A549 (cell line): Measurements from ENCODE around the gene ADAMTS12. TPM values are rescaled to one million over a fixed set of nuclear protein-coding genes. Genes with fewer than 3 reads are reported as not detected.
"Not testable (repeated sequence)": the region's sequence is repeated elsewhere in the genome, so short reads cannot be mapped to it uniquely, and the experiment has no call there.

ENCODE experiments used
- ATAC-seq, 2 experiments: fragments of 200-7000 bp in 1 of 2; fragments of >200 bp in 1 of 2; cut with Nextera tagmentation in 1 of 2; cut with Tn5 transposase in 1 of 2; 3 replicates each; pipeline versions ENCODE4 v1.8.0 to v1.9.1; 2018 to 2020; ENCODE audit warnings: mild to moderate bottlenecking in 1 of 2, moderate library complexity in 1 of 2
- CTCF ChIA-PET: fragments of 300-600 bp; sonication (Branson Sonifier 250); formaldehyde crosslinking; extraction: SDS; loops from one replicate; lab custom pipeline; 2021; ENCODE audit warnings: antibody characterized with exemption, inconsistent platforms; lab: Yijun Ruan, JAX
- POLR2A ChIA-PET: fragments of 350-600 bp; formaldehyde crosslinking; extraction: SDS; loops from one replicate; lab custom pipeline; 2021; ENCODE audit warnings: antibody characterized with exemption, inconsistent platforms; lab: Yijun Ruan, JAX
- DNase-seq, 2 experiments: peaks; one replicate each; pipeline versions ENCODE4 v3.0.0 to v3.0.0-alpha.2; 2011 to 2016; ENCODE audit warnings: low read depth in 1 of 2, low spot score in 1 of 2
- FAIRE-seq: peaks from 2 replicates; lab custom pipeline; 2011; peaks lifted over from hg19 to GRCh38; lab: Jason Lieb, UNC
- H3K27ac ChIP-seq, 2 experiments: fragments of >200 bp; sonication (Bioruptor Twin); formaldehyde crosslinking; 3 replicates each; pipeline ENCODE4 v1.5.1; 2016 to 2017
- H3K4me1 ChIP-seq: fragments of >200 bp; sonication (Bioruptor Twin); formaldehyde crosslinking; 3 replicates; pipeline ENCODE4 v1.6.1; 2016
- H3K4me2 ChIP-seq: fragments of >200 bp; sonication (Bioruptor Twin); formaldehyde crosslinking; 3 replicates; pipeline ENCODE4 v1.6.1; 2016
- H3K4me3 ChIP-seq: fragments of >200 bp; sonication (Bioruptor Twin); formaldehyde crosslinking; 3 replicates; pipeline ENCODE4 v1.5.1; 2016
- H3K9me3 ChIP-seq: fragments of >200 bp; sonication (Bioruptor Twin); formaldehyde crosslinking; 3 replicates; pipeline ENCODE4 v1.6.1; 2016
- CBX8 ChIP-seq: fragments of 200-600 bp; sonication (generic); IDR thresholded peaks from 2 replicates; pipeline ENCODE4 v1.6.1; 2016
- EHF ChIP-seq: fragments of 250-450 bp; sonication (Bioruptor Pico); IDR thresholded peaks from 2 replicates; pipeline ENCODE4 v1.5.0; 2020; ENCODE audit warnings: mild to moderate bottlenecking
- EHMT2 ChIP-seq: fragments of 200-600 bp; sonication (generic); IDR thresholded peaks from 2 replicates; pipeline ENCODE4 v1.6.1; 2016; ENCODE audit warnings: antibody characterized with exemption, low read depth, mild to moderate bottlenecking, moderate library complexity
- EP300 ChIP-seq, 2 experiments: fragments of >200 bp; sonication (Bioruptor Twin); formaldehyde crosslinking; IDR thresholded peaks; 2 replicates in 1 of 2; 3 replicates in 1 of 2; pipeline ENCODE4 v1.6.1; 2016 to 2017
- ESRRA ChIP-seq: fragments of 150-350 bp; IDR thresholded peaks from 2 replicates; pipeline ENCODE4 v1.6.1; 2014; ENCODE audit warnings: mild to moderate bottlenecking, low read length, borderline replicate concordance
- HEYL ChIP-seq: fragments of 250-450 bp; sonication (Bioruptor Pico); IDR thresholded peaks from 2 replicates; pipeline ENCODE4 v1.8.0; 2021; ENCODE audit warnings: mild to moderate bottlenecking, moderate library complexity
- HOXA7 ChIP-seq: fragments of 250-450 bp; sonication (Bioruptor Pico); IDR thresholded peaks from 2 replicates; pipeline ENCODE4 v1.5.0; 2020; ENCODE audit warnings: mild to moderate bottlenecking, moderate library complexity
- HOXB5 ChIP-seq: fragments of 250-450 bp; sonication (Bioruptor Pico); IDR thresholded peaks from 2 replicates; pipeline ENCODE4 v1.5.0; 2020; ENCODE audit warnings: mild to moderate bottlenecking, moderate library complexity
- JUNB ChIP-seq: fragments of >200 bp; sonication (Bioruptor Twin); formaldehyde crosslinking; IDR thresholded peaks from 2 replicates; pipeline ENCODE4 v1.6.1; 2016
- MAFK ChIP-seq: fragments of 450-650 bp; IDR thresholded peaks from 2 replicates; pipeline ENCODE4 v1.6.1; 2014; ENCODE audit not compliant: partially characterized antibody
- POLR2A ChIP-seq: IDR thresholded peaks from 2 replicates; pipeline ENCODE4 v1.6.1; 2012; ENCODE audit warnings: mild to moderate bottlenecking, low read length
- REST ChIP-seq: fragments of 200-600 bp; sonication (generic); IDR thresholded peaks from 2 replicates; pipeline ENCODE4 v1.6.1; 2016; ENCODE audit warnings: antibody characterized with exemption, mild to moderate bottlenecking, moderate library complexity
- RFX5 ChIP-seq: fragments of 450-650 bp; IDR thresholded peaks from 2 replicates; pipeline ENCODE4 v1.7.1; 2014; ENCODE audit warnings: antibody characterized with exemption, mild to moderate bottlenecking, moderate library complexity
- TP53 ChIP-seq: fragments of 250-450 bp; sonication (Bioruptor Pico); IDR thresholded peaks from 2 replicates; pipeline ENCODE4 v1.5.0; 2021; ENCODE audit warnings: mild to moderate bottlenecking, moderate library complexity
- ZC3H11A ChIP-seq: fragments of 450-650 bp; IDR thresholded peaks from 2 replicates; pipeline ENCODE4 v1.6.1; 2014; ENCODE audit warnings: antibody characterized with exemption, mild to moderate bottlenecking
- ZSCAN20 ChIP-seq: fragments of 250-450 bp; sonication (Bioruptor Pico); IDR thresholded peaks from 2 replicates; pipeline ENCODE4 v1.8.0; 2022; ENCODE audit warnings: mild to moderate bottlenecking, moderate library complexity
- WGBS: methylation state at CpG from one replicate; pipeline ENCODE4 v1.1.6; 2017; ENCODE audit errors: missing lambda C conversion rate; 5-methylcytosine and 5-hydroxymethylcytosine counted together
- polyA plus RNA-seq, 4 experiments: library from polyadenylated mRNA; depleted of rRNA in 3 of 4; stranded (reverse); fragments of >200 nt; fragmentation: RNase III in 1 of 4; extraction: RNeasy Plus Mini Kit Qiagen cat#74134 plus additional on column Dnase treatment in 1 of 4; gene quantifications; 2 replicates in 3 of 4; 3 replicates in 1 of 4; pipeline ENCODE4 v1.2.3, GENCODE V29; 2011 to 2017
- TF ChIP-seq, protein P1 (sequence below): fragments of 150-350 bp; IDR thresholded peaks from 2 replicates; pipeline ENCODE4 v1.6.1; 2014; ENCODE audit warnings: low read depth, mild to moderate bottlenecking, low read length
- TF ChIP-seq, protein P2 (sequence below): fragments of >200 bp; sonication (Bioruptor Twin); formaldehyde crosslinking; IDR thresholded peaks from 3 replicates; pipeline ENCODE4 v1.6.1; 2016
- TF ChIP-seq, protein P3 (sequence below): IDR thresholded peaks from 2 replicates; pipeline ENCODE4 v1.6.1; 2012; ENCODE audit warnings: low read depth, borderline replicate concordance

ADAMTS12 gene
- polyA plus RNA-seq, 2 of the 4 experiments (the other 2 are of a cell fraction): 4.8 to 6.8 TPM

- POLR2A ChIA-PET: no interaction called here
- Histone ChIP-seq H3K4me1 (no peaks in the 10 kb centered on the region), H3K4me3 (no peak overlapping the region), H3K27ac (no peak overlapping the region)
- CTCF ChIA-PET: no interaction called here
- peak; percentile 74 for TF ChIP-seq MAFK
- TF ChIP-seq ESRRA: no peak
- no peak for TF ChIP-seq ZC3H11A
- TF ChIP-seq, all 56 proteins: peak for 1
- ATAC-seq: no peak; a peak in 1 of 6 replicates
- Histone ChIP-seq H3K4me2 (no peak overlapping the region), H3K9me3 (no peaks in the 10 kb centered on the region)
- FAIRE-seq: no peak
- DNase-seq: peak in 1 of 2 experiments; percentile 11
- 61% methylated on average over 2 of the region's 2 CpGs for WGBS
Observed at GRCh38 chr5:33524476-33524875, 367.3 kb downstream of the ADAMTS12 start.

- no peak overlapping the region for H3K4me2 ChIP-seq
- TF ChIP-seq EP300 (IDR thresholded peaks at IDR 0.05): no peak
- no peak for TF ChIP-seq EHMT2
- TF ChIP-seq EHF (CRISPR knock-in tag): no peak
- no peak for TF ChIP-seq ZC3H11A
- no peak for TF ChIP-seq ZSCAN20
- no peak for TF ChIP-seq JUNB
- TF ChIP-seq CBX8: no peak
- TF ChIP-seq POLR2A: no peak
- no peaks in the 10 kb centered on the region for H3K9me3 ChIP-seq
- no peak for FAIRE-seq
- H3K27ac ChIP-seq: no peak overlapping the region
- ChIA-PET POLR2A (no interaction called here), CTCF (interaction anchor here (0.6 kb wide), 2 partner anchors 488 to 1738 kb away, joined by 3 to 4 read pairs; no protein-coding TSS in a partner anchor)
- 36% methylated on average over 2 of the region's 2 CpGs for WGBS
- no peak for ATAC-seq
- H3K4me1 ChIP-seq: no peaks in the 10 kb centered on the region
- no peak for DNase-seq
- H3K4me3 ChIP-seq: no peak overlapping the region
Observed at GRCh38 chr5:33523208-33523771, 368.5 kb downstream of the ADAMTS12 start.

- Histone ChIP-seq H3K9me3 (no peaks in the 10 kb centered on the region), H3K4me1 (no peaks in the 10 kb centered on the region), H3K4me3 (no peak overlapping the region), H3K4me2 (no peak overlapping the region), H3K27ac (no peak overlapping the region)
- WGBS: 60% methylated on average over 2 of the region's 2 CpGs
- TF ChIP-seq, protein P1, sequence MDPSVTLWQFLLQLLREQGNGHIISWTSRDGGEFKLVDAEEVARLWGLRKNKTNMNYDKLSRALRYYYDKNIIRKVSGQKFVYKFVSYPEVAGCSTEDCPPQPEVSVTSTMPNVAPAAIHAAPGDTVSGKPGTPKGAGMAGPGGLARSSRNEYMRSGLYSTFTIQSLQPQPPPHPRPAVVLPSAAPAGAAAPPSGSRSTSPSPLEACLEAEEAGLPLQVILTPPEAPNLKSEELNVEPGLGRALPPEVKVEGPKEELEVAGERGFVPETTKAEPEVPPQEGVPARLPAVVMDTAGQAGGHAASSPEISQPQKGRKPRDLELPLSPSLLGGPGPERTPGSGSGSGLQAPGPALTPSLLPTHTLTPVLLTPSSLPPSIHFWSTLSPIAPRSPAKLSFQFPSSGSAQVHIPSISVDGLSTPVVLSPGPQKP: no peak
- no peak for TF ChIP-seq RFX5
- TF ChIP-seq, protein P2, sequence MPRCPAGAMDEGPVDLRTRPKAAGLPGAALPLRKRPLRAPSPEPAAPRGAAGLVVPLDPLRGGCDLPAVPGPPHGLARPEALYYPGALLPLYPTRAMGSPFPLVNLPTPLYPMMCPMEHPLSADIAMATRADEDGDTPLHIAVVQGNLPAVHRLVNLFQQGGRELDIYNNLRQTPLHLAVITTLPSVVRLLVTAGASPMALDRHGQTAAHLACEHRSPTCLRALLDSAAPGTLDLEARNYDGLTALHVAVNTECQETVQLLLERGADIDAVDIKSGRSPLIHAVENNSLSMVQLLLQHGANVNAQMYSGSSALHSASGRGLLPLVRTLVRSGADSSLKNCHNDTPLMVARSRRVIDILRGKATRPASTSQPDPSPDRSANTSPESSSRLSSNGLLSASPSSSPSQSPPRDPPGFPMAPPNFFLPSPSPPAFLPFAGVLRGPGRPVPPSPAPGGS: no peak
- no peak for TF ChIP-seq JUNB
- no peak for TF ChIP-seq EP300 (IDR thresholded peaks at IDR 0.05)
- TF ChIP-seq HOXA7 (CRISPR knock-in tag): no peak
- TF ChIP-seq REST: no peak
- no peak for TF ChIP-seq HEYL
- TF ChIP-seq ZC3H11A: no peak
- TF ChIP-seq HOXB5: no peak
- TF ChIP-seq, protein P3, sequence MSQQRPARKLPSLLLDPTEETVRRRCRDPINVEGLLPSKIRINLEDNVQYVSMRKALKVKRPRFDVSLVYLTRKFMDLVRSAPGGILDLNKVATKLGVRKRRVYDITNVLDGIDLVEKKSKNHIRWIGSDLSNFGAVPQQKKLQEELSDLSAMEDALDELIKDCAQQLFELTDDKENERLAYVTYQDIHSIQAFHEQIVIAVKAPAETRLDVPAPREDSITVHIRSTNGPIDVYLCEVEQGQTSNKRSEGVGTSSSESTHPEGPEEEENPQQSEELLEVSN: no peak
- TF ChIP-seq TP53 (CRISPR knock-in tag): no peak
- ChIA-PET CTCF (no interaction called here), POLR2A (no interaction called here)
- FAIRE-seq (no peak), DNase-seq (no peak), ATAC-seq (no peak)
Observed at GRCh38 chr5:33516421-33516820, 375.4 kb downstream of the ADAMTS12 start.

DNA sequence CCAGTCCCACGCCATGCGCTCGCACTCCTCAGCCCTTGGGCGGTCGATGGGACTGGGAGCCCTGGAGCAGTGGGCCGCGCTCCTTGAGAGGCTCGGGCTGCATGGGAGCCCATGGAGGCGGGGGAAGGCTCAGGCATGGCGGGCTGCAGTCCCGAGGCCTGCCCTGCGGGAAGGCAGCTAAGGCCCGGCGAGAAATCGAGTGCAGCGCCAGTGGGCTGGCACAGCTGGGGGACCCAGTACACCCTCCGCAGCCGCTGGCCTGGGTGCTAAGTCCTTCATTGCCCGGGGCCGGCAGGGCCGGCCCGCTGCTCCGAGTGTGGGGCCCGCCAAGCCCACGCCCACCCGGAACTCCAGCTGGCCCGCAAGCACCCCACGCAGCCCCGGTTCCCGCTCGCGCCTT, 376.4 kb downstream of the ADAMTS12 start:
- H3K9me3 ChIP-seq, ATAC-seq, DNase-seq, POLR2A ChIA-PET, H3K4me2 ChIP-seq, H3K4me3 ChIP-seq, FAIRE-seq, H3K27ac ChIP-seq, H3K4me1 ChIP-seq: not testable (repeated sequence)
- CTCF ChIA-PET: interaction anchor here (1.3 kb wide), 1 partner anchor 12 kb away, joined by 3 read pairs; no protein-coding TSS in a partner anchor
- 73% methylated on average over 24 of the region's 32 CpGs for WGBS
